ENCODE results near the gene RPL18.

- TF ChIP-seq POLR2A (IDR thresholded peaks at IDR 0.05; ENCODE audit: low read length) (no peak), GATA1 (IDR thresholded peaks at IDR 0.05; ENCODE audit: low read depth, low read length) (no peak)
Observed at GRCh38 chr19:48628486-48629296, 9.7 kb upstream of the RPL18 start.

Data from erythroblast (primary cell).